Skeletal muscle cell (primary cell): Measurements from ENCODE around the gene WFDC10A.
A peak's percentile ranks its signal among the peaks of the same experiment; 100 is the strongest.
"Not testable (repeated sequence)": the region's sequence is repeated elsewhere in the genome, so short reads cannot be mapped to it uniquely, and the experiment has no call there.

ENCODE experiments used
- DNase-seq: peaks from one replicate; pipeline ENCODE4 v3.0.0-alpha.2; 2010; ENCODE audit warnings: low read depth
- H3K4me3 ChIP-seq: 2 replicates; pipeline ENCODE4 v1.5.1; 2011; ENCODE audit warnings: low read depth, mild to moderate bottlenecking, control low read depth, low read length, moderate library complexity

Gene WFDC10A

DNA sequence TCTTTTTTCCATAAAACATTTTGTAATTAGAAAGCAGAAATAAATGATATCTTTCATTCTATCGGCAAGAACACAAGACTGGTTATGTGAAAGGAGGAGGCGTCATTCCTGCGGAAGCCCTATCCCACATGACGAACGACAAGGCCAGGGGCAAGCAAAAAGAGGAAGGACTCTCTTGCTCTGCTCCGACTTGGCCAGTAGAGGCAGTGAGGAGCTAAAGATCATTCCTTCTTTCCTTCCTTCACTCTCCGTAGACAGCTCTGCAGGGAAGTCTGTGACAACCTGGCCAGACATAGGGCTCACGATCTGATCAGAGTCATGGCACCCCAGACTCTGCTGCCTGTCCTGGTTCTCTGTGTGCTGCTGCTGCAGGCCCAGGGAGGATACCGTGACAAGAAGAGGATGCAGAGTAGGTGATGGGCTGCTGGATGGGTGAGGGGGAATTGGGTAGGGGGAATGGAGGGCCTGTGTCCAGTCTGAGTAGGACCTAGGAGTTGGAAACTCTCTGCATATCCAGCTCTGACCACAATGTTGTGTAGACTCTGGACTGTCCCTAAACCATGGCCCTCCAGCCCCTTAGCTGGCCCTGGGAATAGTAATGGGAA, at the start of gene WFDC10A:
Gene WFDC10A (plus strand): TSS at position 244 of the 605 bp plus-strand sequence. CDS start 75 bp downstream, at position 319.
- H3K4me3 ChIP-seq: no peak within 1 kb of the TSS
- DNase-seq: peak; percentile 5

GRCh38 chr20:45581702-45582101, 47.8 kb upstream of the WFDC10A start:
- no peak overlapping the region for H3K4me3 ChIP-seq
- no peak for DNase-seq

GRCh38 chr20:45583502-45583901, 46.0 kb upstream of the WFDC10A start:
- no peak for DNase-seq
- H3K4me3 ChIP-seq: no peak overlapping the region

GRCh38 chr20:45584294-45584693, 45.2 kb upstream of the WFDC10A start:
- DNase-seq: not testable (repeated sequence)

GRCh38 chr20:45585986-45586385, 43.6 kb upstream of the WFDC10A start:
- H3K4me3 ChIP-seq, DNase-seq: not testable (repeated sequence)

More at GRCh38 chr20:45584294-45584693, 45.2 kb upstream of the WFDC10A start:
- H3K4me3 ChIP-seq: not testable (repeated sequence)

- no peak for DNase-seq
- no peak overlapping the region for H3K4me3 ChIP-seq
Measured at GRCh38 chr20:45588800-45589199, 40.7 kb upstream of the WFDC10A start.

- H3K4me3 ChIP-seq: no peak overlapping the region
- no peak for DNase-seq
Measured at GRCh38 chr20:45589725-45590124, 39.8 kb upstream of the WFDC10A start.

GRCh38 chr20:45592574-45593189, 36.9 kb upstream of the WFDC10A start:
- peak; percentile 4 for DNase-seq
- H3K4me3 ChIP-seq: no peak overlapping the region

DNA sequence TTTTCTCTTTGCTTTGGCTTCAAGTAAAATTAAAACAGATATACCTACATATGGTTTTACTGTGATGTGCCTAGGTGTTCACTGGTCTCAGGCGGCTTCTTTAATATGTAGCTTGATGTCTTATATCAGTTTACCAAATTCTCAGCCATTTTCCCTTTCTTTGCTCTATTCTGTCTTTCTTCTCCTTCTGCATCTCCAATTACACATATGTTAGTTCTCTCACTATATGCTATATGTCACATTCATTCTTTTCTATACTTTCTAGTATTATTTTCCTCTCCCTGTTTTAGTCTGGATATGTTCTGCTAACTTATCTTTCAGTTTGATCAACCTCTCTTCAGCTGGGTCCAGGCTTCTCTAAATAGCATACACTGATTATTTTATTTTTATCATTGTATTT, 36.0 kb upstream of the WFDC10A start:
- DNase-seq: no peak

DNA sequence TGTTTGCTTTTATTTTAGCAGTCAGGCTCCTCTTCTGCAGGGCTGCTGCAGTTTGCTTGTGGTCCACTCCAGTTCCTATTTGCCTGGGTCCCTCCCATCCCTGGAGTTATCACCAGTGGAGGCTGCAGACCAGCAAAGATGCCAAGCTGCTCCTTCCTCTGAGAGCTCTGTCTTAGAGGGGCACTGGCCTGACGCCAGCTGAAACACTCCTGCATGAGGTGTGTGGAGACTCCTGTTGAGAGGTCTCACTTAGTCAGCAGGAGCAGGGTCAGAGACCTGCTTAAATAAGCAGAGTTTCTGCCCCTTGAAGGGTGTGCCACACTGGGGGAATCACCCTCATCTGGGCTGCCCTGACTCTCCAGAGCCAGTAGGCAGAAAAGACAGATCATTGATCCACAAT, 34.3 kb upstream of the WFDC10A start:
- H3K4me3 ChIP-seq: no peak overlapping the region
- DNase-seq: no peak

More for the DNA sequence above, 36.0 kb upstream of the WFDC10A start:
- H3K4me3 ChIP-seq: no peak overlapping the region

GRCh38 chr20:45607810-45608209, 21.7 kb upstream of the WFDC10A start:
- no peak overlapping the region for H3K4me3 ChIP-seq
- no peak for DNase-seq

DNA sequence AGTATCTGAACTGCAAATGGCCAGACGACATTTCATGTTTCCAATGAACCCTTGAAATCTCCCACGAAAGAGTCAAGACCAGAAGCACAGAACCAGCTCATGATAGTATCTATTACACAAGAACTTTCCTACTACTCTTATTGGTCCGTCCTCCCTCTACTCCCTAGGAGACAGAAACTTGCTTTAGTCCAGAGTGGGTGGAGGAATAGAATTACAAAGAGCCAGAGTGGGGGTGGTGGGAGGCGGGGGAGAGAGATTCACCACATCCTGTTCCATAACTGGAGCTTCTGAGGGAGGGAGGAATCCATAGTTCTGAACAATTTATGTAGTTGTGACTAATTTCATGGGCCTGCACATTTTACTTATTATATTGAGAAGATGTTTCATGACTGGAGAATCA, 18.5 kb upstream of the WFDC10A start:
- peak; percentile 82 for DNase-seq
- no peak overlapping the region for H3K4me3 ChIP-seq

- no peak overlapping the region for H3K4me3 ChIP-seq
- DNase-seq: no peak
Measured at GRCh38 chr20:45612314-45612713, 17.2 kb upstream of the WFDC10A start.

DNA sequence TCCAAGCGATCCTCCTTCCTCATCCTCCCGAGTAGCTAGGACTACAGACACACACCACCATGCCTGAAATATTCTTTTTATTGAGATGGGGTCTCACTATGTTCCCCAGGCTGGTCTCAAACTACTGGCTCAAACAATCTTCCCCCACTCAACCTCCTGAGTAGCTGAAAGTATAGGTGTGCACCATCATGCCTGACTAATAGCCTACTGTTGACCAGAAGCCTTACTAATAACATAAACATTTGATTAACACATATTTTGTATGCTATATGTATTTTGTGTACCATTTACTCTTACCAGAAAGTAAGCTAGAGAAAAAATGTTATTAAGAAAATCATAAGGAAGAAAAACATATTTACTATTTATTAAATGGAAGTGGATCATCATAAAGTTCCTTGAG, 11.9 kb upstream of the WFDC10A start:
- no peak overlapping the region for H3K4me3 ChIP-seq
- DNase-seq: no peak

DNA sequence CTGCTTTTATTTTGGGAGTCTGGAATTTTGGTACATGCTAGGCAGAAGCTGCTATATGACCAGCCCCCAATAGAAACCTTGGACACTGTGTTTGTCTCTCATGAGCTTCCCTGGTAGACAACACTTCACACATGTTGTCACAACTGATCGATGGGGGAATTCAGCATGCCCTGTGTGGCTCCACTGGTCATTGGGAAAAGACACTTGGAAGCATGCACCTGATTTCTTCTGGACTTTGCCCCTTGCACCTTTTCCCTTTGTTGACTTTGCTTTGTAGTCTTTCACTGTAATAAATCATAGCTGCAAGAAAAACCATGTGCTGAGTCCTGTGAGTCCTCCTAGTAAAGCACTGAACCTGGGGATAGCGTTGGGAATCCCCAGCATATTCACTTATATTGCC, 7.9 kb upstream of the WFDC10A start:
- H3K4me3 ChIP-seq: no peak overlapping the region

DNA sequence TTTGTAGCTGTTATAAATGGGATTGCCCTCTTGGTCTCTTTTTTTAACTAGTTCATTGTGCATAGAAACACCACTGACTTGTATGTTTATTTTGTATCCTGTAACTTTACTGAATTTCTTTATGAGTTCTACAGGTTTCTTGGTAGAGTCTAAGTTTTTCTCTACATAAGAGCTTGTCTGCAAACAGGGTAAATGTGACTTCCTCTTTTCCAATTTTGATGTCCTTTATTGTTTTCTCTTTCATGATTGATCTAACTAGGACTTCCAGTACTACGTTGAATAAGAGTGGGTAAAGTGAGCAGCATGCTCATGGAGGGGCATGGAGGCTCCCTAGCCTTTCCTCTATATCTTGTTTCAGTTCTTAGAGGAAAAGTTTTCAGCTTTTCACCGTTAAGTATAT, 3.0 kb upstream of the WFDC10A start:
- H3K4me3 ChIP-seq: no peak overlapping the region
- no peak for DNase-seq

More for the DNA sequence above, 7.9 kb upstream of the WFDC10A start:
- no peak for DNase-seq

DNA sequence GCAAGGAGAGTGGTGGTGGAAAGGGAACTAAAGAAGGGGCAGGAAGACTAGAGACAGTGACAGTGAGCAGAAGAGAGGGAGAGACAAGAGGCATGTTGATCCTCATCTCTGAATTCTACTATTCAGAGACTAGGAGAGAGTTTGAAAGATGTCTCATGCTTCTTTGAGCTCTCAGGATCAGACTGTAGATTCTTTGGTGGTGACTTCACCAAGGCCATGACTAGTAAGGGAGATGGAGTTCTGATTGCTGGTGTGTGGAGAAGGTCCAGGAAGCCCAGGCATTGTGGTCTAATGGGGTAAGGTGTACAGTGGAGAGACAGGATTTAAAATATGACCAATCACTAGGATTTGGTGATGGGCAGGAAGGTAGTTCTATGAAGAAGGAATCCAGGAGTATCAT, 832 bp downstream of the WFDC10A start:
- no peak overlapping the region for H3K4me3 ChIP-seq
- no peak for DNase-seq

DNA sequence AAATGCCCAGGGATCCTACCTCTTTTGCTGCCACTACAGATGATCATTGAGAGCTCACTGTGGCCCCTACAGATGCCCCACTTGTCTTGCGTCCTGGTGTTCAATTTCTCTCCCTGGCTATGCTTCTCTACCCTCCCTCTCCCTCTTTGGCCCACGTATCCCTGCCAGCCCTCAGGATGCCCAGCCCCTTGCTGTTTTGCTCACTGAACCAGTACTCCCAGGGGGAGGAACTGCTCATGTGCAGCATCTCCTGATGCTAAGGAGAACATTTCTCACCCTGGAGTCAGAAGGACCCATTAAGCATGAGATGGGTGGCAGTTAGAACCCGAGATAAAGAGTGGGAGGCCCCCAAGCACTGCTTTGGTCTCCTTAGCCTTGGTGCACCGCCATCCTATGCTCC, 1.6 kb downstream of the WFDC10A start, which contains the start of gene WFDC9:
Gene WFDC9 (minus strand): TSS at position 101 of the 400 bp plus-strand sequence. CDS start 21,103 bp downstream, outside the sequence.
- DNase-seq: no peak
- no peak within 1 kb of the TSS for H3K4me3 ChIP-seq

DNA sequence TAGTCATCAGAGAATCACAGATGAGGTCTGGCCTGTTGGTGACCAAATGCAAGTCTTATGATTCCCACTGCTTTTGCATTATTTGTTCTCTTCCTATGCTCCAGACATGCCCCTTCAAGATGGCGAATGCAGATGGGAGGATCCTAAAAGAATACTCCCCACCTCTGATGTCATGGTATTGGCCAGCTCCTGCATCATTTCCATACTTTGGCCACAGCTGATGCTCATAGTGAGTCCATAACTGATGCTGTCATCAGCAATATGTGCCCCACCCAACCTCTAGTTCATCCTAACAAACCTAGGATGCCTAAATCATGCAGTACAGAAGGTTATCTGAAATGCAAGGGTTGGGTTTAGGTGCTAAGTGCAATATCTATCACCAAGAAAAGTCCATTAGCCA, 7.0 kb downstream of the WFDC10A start:
- no peak overlapping the region for H3K4me3 ChIP-seq
- no peak for DNase-seq

GRCh38 chr20:45639687-45640086, 10.1 kb downstream of the WFDC10A start:
- no peak overlapping the region for H3K4me3 ChIP-seq
- no peak for DNase-seq

DNA sequence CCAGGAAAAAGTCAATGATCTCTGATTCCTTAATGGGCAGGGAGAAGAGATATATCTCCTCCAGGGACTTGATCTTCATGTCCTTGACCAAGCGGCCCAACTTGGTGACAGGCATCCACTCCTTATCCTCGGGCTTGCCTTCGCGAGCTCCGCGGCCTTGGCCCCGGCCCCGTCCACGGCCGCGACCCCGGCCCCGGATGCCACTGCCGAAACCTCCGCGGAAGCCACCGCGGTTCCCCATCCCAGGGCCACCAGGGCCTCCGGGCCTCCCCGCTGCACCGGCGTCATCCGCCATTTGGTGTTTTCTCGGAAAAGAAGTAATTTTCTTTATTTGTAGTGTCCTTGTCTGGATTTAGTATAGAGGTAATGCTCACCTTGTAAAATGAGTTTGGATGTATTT, 11.5 kb downstream of the WFDC10A start:
- not testable (repeated sequence) for H3K4me3 ChIP-seq, DNase-seq
